Stimulated activated memory B cell treated with anti-CD40 and anti-IgM and Interleukin-4, amounts not matched to agents 10 μg/mL and 1 μg/mL and 100 μg/mL, for 72 hours (primary cell): ENCODE measurements around the gene ENKUR.

ENCODE experiments used
- ATAC-seq: fragments of 150-1000 bp; cut with Tn5 transposase; 2 replicates; pipeline ENCODE4 v1.10.0; 2021
- H3K27ac Mint-ChIP-seq: one replicate; pipeline ENCODE4 v1.8.0; 2022; ENCODE audit warnings: mild to moderate bottlenecking, mixed read lengths
- H3K27me3 Mint-ChIP-seq: one replicate; pipeline ENCODE4 v1.8.0; 2022; ENCODE audit warnings: mixed read lengths
- H3K36me3 Mint-ChIP-seq: one replicate; pipeline ENCODE4 v1.8.0; 2022; ENCODE audit warnings: mixed read lengths
- H3K4me1 Mint-ChIP-seq: one replicate; pipeline ENCODE4 v1.8.0; 2022; ENCODE audit warnings: mixed read lengths
- H3K4me3 Mint-ChIP-seq: one replicate; pipeline ENCODE4 v1.8.0; 2022; ENCODE audit warnings: mild to moderate bottlenecking, moderate library complexity, mixed read lengths
- H3K9me3 Mint-ChIP-seq: one replicate; pipeline ENCODE4 v1.8.0; 2022; ENCODE audit warnings: mixed read lengths

ENKUR gene, protein sequence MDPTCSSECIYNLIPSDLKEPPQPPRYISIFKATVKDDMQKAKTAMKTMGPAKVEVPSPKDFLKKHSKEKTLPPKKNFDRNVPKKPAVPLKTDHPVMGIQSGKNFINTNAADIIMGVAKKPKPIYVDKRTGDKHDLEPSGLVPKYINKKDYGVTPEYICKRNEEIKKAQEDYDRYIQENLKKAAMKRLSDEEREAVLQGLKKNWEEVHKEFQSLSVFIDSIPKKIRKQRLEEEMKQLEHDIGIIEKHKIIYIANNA

DNA sequence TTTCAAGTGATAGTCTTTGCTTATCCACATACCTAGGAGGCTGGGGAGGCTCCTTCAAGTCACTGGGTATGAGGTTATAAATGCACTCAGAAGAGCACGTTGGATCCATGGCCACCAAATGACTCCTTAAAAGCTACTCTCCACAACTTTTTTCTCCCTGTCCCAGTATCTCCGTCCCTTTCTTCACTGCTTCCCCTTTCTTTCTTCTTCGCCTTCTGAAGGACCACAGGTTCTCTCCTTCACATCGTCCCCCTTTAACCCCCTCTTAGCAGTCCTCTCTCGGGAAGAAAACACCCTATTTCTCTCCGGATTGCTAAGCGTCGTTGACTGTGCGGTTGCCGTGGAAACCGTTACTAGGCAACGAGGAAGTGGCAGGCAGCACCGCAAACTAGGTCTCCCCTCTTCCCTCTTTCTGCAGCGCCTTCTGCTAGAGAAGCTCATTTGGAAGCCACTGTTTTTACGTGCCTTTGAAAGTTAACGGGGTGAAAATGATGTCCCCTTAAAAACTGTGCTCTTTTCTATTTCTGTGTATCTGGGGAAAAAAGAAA lies at the start of gene ENKUR:
Gene ENKUR, minus strand, starts transcription at position 331 of the 548 bp plus-strand sequence. Its CDS starts 222 bp downstream, at position 109.
- no peaks in the 10 kb centered on the region for H3K9me3 Mint-ChIP-seq
- H3K4me3 Mint-ChIP-seq = peak within 1 kb of the TSS; percentile 86
- peak within 1 kb of the TSS; percentile 74 for H3K27ac Mint-ChIP-seq
- H3K4me1 Mint-ChIP-seq = peaks cover 14% of the 10 kb centered on the region
- peak; percentile 75 for ATAC-seq
- no peaks in the 10 kb centered on the region for H3K36me3 Mint-ChIP-seq
- no peaks in the 10 kb centered on the region for H3K27me3 Mint-ChIP-seq

DNA sequence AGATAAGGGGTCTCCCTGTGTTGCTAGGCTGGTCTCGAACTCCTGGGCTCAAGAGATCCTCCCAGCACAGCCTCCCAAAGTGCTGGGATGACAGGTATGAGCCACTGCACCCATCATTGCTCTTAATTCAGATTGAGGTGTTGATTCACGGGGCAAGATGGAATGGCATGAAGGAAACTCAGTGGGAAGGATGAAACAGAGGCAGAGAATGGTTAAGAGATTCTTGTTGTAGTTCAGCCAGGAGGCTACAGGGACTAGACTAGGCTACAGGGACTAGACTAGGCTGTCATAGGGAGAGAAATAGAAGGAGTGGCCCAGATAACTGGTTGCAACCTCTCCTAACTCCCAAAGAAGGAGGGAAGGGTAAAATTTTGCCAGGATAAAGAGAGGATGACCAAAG lies 48.4 kb upstream of the ENKUR start:
- no peaks in the 10 kb centered on the region for H3K36me3 Mint-ChIP-seq
- H3K9me3 Mint-ChIP-seq = no peaks in the 10 kb centered on the region
- H3K27ac Mint-ChIP-seq = no peak overlapping the region
- peaks cover 16% of the 10 kb centered on the region for H3K27me3 Mint-ChIP-seq
- H3K4me1 Mint-ChIP-seq = peaks cover 6% of the 10 kb centered on the region
- ATAC-seq = no peak
- H3K4me3 Mint-ChIP-seq = no peak overlapping the region

DNA sequence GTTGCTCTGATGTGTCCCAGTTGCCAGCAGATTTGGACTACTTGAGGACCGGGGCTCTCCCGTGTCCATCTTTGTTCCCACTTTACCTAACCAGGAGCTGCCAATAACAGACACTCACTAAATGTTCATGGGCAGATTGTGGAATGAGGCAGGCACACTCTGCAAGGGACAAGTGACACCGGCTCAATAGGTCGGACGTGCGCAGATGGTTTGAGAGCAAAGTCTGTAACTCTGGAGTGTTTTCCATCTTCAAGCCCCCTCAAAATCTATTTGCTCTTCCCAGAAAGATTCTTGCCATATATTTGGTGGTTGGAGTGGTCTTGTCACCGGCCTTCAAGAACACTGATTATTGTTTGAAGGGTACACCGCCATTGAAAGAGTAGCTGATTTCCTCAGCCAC lies 47.7 kb upstream of the ENKUR start:
- no peak overlapping the region for H3K4me3 Mint-ChIP-seq
- peaks cover 6% of the 10 kb centered on the region for H3K4me1 Mint-ChIP-seq
- no peaks in the 10 kb centered on the region for H3K9me3 Mint-ChIP-seq
- ATAC-seq = no peak
- H3K36me3 Mint-ChIP-seq = no peaks in the 10 kb centered on the region
- H3K27me3 Mint-ChIP-seq = peaks cover 16% of the 10 kb centered on the region
- H3K27ac Mint-ChIP-seq = no peak overlapping the region

- H3K27me3 Mint-ChIP-seq = peaks cover 14% of the 10 kb centered on the region
- no peaks in the 10 kb centered on the region for H3K36me3 Mint-ChIP-seq
Observed at GRCh38 chr10:25063157-25063556, 47.2 kb upstream of the ENKUR start.

DNA sequence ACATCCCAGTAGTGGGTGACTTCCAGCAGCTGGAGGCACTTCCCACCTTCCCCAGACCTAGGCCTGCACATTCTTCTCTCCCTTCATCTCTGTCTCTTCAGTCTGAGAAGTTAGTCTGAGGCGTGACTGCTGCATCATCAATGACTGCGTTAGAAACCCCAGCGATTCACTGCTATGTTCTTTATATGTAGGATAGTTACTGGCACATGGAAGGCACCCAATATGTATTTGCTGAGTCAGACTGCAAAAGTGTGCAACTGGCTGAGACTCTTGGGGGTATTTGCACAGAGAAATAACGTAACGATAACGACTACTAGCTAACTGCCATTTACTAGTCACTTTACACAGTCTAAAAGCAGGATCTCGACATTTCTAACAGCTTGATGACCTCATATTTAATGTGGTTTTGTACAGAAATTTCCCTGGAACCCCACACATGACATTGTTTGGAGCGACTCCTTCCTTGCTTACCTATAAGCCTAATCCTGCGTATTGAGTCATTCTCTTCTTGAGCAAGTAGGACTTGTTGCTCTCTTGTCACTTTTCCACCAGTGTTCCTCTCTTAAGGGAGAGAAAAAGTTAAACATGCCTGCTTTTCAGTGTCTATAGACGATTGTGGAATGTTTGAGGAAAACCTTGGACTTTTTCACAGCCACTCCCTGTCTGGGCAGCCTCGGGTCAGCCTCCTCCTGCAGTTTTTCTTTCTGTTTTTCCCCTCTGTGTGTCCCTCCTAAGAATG lies 45.9 kb upstream of the ENKUR start:
- H3K4me3 Mint-ChIP-seq = no peak overlapping the region
- no peak for ATAC-seq
- H3K27me3 Mint-ChIP-seq = peaks cover 10% of the 10 kb centered on the region
- peaks cover 6% of the 10 kb centered on the region for H3K4me1 Mint-ChIP-seq
- H3K27ac Mint-ChIP-seq = no peak overlapping the region
- no peaks in the 10 kb centered on the region for H3K36me3 Mint-ChIP-seq
- H3K9me3 Mint-ChIP-seq = no peaks in the 10 kb centered on the region

More at GRCh38 chr10:25063157-25063556, 47.2 kb upstream of the ENKUR start:
- H3K27ac Mint-ChIP-seq = no peak overlapping the region
- peaks cover 6% of the 10 kb centered on the region for H3K4me1 Mint-ChIP-seq
- H3K4me3 Mint-ChIP-seq = no peak overlapping the region
- no peaks in the 10 kb centered on the region for H3K9me3 Mint-ChIP-seq
- no peak for ATAC-seq

DNA sequence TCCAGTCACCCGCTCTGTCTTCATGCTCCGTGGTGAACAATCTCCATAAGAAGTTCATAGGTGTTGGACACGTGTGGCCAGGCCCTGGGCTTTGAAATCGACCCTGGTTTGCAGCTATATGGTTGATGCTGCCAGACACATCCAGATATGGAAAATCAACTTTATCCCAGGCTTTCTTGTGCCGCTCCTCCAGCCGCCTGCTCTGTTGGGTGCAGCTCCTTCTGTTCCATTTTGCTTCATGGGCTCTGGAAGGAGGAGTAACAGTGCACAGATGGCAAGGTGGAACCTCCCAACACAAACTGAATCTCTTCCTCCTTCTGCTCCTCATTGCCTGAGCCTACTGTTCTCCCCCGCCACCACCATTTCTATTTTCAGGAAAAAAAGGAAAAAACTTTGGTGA lies 45.2 kb upstream of the ENKUR start:
- H3K27ac Mint-ChIP-seq = no peak overlapping the region
- H3K4me1 Mint-ChIP-seq = peaks cover 6% of the 10 kb centered on the region
- no peak for ATAC-seq
- peaks cover 10% of the 10 kb centered on the region for H3K27me3 Mint-ChIP-seq
- no peak overlapping the region for H3K4me3 Mint-ChIP-seq
- no peaks in the 10 kb centered on the region for H3K9me3 Mint-ChIP-seq
- no peaks in the 10 kb centered on the region for H3K36me3 Mint-ChIP-seq

- no peaks in the 10 kb centered on the region for H3K9me3 Mint-ChIP-seq
- ATAC-seq = no peak
- peaks cover 6% of the 10 kb centered on the region for H3K4me1 Mint-ChIP-seq
- no peaks in the 10 kb centered on the region for H3K36me3 Mint-ChIP-seq
- H3K4me3 Mint-ChIP-seq = no peak overlapping the region
- H3K27me3 Mint-ChIP-seq = peaks cover 10% of the 10 kb centered on the region
- no peak overlapping the region for H3K27ac Mint-ChIP-seq
Observed at GRCh38 chr10:25059990-25060389, 44.0 kb upstream of the ENKUR start.

GRCh38 chr10:25057886-25058285 lies 41.9 kb upstream of the ENKUR start:
- no peaks in the 10 kb centered on the region for H3K9me3 Mint-ChIP-seq
- no peak for ATAC-seq
- no peak overlapping the region for H3K4me3 Mint-ChIP-seq
- H3K27me3 Mint-ChIP-seq = peaks cover 10% of the 10 kb centered on the region
- H3K36me3 Mint-ChIP-seq = no peaks in the 10 kb centered on the region
- H3K4me1 Mint-ChIP-seq = peaks cover 6% of the 10 kb centered on the region
- H3K27ac Mint-ChIP-seq = no peak overlapping the region

GRCh38 chr10:25056726-25057125 lies 40.8 kb upstream of the ENKUR start:
- Mint-ChIP-seq H3K36me3 (no peaks in the 10 kb centered on the region), H3K4me1 (no peaks in the 10 kb centered on the region), H3K27me3 (peaks cover 6% of the 10 kb centered on the region), H3K27ac (no peak overlapping the region), H3K9me3 (no peaks in the 10 kb centered on the region), H3K4me3 (no peak overlapping the region)
- ATAC-seq = no peak

GRCh38 chr10:25052012-25052411 lies 36.1 kb upstream of the ENKUR start:
- Mint-ChIP-seq H3K4me1 (no peaks in the 10 kb centered on the region), H3K4me3 (no peak overlapping the region), H3K27me3 (peaks cover 18% of the 10 kb centered on the region), H3K9me3 (peaks cover 4% of the 10 kb centered on the region), H3K27ac (no peak overlapping the region), H3K36me3 (no peaks in the 10 kb centered on the region)
- no peak for ATAC-seq

- Mint-ChIP-seq H3K36me3 (no peaks in the 10 kb centered on the region), H3K27ac (no peak overlapping the region), H3K9me3 (peaks cover 4% of the 10 kb centered on the region), H3K4me1 (no peaks in the 10 kb centered on the region), H3K27me3 (peaks cover 18% of the 10 kb centered on the region), H3K4me3 (no peak overlapping the region)
- no peak for ATAC-seq
Observed at GRCh38 chr10:25050402-25050801, 34.4 kb upstream of the ENKUR start.

- H3K27ac Mint-ChIP-seq = no peak overlapping the region
- H3K9me3 Mint-ChIP-seq = peaks cover 4% of the 10 kb centered on the region
- H3K36me3 Mint-ChIP-seq = no peaks in the 10 kb centered on the region
- no peak for ATAC-seq
- H3K4me1 Mint-ChIP-seq = no peaks in the 10 kb centered on the region
- H3K27me3 Mint-ChIP-seq = peaks cover 18% of the 10 kb centered on the region
- H3K4me3 Mint-ChIP-seq = no peak overlapping the region
Observed at GRCh38 chr10:25049966-25050365, 34.0 kb upstream of the ENKUR start.

DNA sequence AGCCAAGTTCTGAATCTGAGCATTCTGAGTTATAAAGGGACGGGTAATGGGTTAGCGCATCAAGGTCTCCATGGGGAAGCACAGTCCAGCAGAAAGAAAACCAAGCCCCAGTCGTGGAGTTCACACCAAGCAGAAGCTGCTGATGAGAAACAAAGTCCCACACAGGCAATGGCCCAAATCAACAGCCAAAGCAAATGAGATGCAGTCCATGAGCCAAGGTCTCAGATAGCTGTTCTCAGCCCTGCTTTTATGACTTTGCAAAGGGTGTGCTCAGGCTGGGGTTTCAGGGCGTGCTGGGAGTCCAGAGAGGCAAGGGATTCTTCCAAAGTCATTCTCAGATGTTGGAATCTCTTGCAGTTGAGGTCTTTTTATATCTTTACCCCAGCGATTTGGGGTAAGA lies 32.5 kb upstream of the ENKUR start:
- no peaks in the 10 kb centered on the region for H3K36me3 Mint-ChIP-seq
- H3K27ac Mint-ChIP-seq = no peak overlapping the region
- H3K27me3 Mint-ChIP-seq = peaks cover 18% of the 10 kb centered on the region
- ATAC-seq = no peak
- H3K9me3 Mint-ChIP-seq = peaks cover 4% of the 10 kb centered on the region
- no peaks in the 10 kb centered on the region for H3K4me1 Mint-ChIP-seq
- H3K4me3 Mint-ChIP-seq = no peak overlapping the region

DNA sequence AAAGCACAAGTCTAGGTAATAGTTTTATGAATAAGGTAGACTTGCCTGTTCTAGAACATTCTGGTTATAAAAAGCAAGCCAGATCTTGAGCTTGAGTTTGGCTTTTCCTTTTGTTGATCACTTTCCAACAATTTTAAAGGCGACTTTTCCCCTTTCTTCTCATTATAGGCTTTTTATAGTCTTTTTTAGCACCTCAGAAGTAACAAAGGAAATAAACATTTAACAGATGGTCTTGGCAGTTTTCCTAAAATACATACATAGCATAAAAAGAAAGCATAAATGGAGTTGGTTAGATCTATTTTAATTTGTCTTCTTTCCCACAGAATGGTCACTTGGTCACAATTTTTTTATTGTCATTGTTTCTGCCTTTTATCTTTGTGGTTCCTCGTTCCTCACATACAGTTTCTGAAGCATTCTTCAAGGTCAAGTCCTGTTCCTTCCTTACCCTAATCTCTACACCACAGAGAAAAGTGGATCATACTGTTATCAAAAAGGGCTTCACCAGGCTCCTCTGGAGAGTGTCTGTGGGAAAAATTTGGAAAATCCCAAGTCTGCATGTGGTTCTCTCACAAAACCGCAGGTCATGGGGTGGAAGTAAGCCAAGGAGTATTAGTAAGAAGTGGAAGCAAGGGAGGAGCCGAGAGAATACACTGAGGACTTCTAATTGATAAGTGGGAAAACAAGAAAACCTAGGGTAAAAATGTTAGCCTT lies 31.8 kb upstream of the ENKUR start:
- Mint-ChIP-seq H3K27ac (no peak overlapping the region), H3K36me3 (no peaks in the 10 kb centered on the region), H3K27me3 (peaks cover 18% of the 10 kb centered on the region), H3K4me1 (no peaks in the 10 kb centered on the region), H3K4me3 (no peak overlapping the region), H3K9me3 (peaks cover 4% of the 10 kb centered on the region)
- no peak for ATAC-seq

- no peaks in the 10 kb centered on the region for H3K36me3 Mint-ChIP-seq
- no peak for ATAC-seq
- H3K9me3 Mint-ChIP-seq = peaks cover 4% of the 10 kb centered on the region
- H3K4me1 Mint-ChIP-seq = no peaks in the 10 kb centered on the region
- H3K27me3 Mint-ChIP-seq = peaks cover 18% of the 10 kb centered on the region
- H3K27ac Mint-ChIP-seq = no peak overlapping the region
- H3K4me3 Mint-ChIP-seq = no peak overlapping the region
Observed at GRCh38 chr10:25047088-25047487, 31.1 kb upstream of the ENKUR start.
